Effector memory CD4-positive, alpha-beta T cell (primary cell): ENCODE results near the gene CD4.

ENCODE experiments used
- DNase-seq, 3 donors: peaks; one replicate each; pipeline ENCODE4 v3.0.0-alpha.2; 2020
- H3K27ac ChIP-seq: 2 replicates; pipeline ENCODE4 v1.7.0; 2013; ENCODE audit warnings: mild to moderate bottlenecking, low read length, moderate library complexity; ENCODE audit not compliant: insufficient read depth, poor library complexity, severe bottlenecking
- H3K27me3 ChIP-seq: replicated peaks from 2 replicates; pipeline ENCODE4 v1.7.0; 2013; ENCODE audit warnings: mild to moderate bottlenecking, low read length; ENCODE audit not compliant: insufficient read depth, control insufficient read depth, poor library complexity, severe bottlenecking
- H3K36me3 ChIP-seq: 2 replicates; pipeline ENCODE4 v1.7.0; 2013; ENCODE audit warnings: mild to moderate bottlenecking, low read length, moderate library complexity; ENCODE audit not compliant: control insufficient read depth, insufficient read depth
- H3K4me1 ChIP-seq: 2 replicates; pipeline ENCODE4 v1.7.0; 2013; ENCODE audit warnings: low read length, mild to moderate bottlenecking; ENCODE audit not compliant: control insufficient read depth, insufficient read depth, poor library complexity, severe bottlenecking
- H3K4me3 ChIP-seq: 2 replicates; pipeline ENCODE4 v1.7.0; 2013; ENCODE audit warnings: low read length, low read depth, mild to moderate bottlenecking; ENCODE audit not compliant: insufficient read depth, poor library complexity, severe bottlenecking
- H3K9me3 ChIP-seq: 2 replicates; pipeline ENCODE4 v1.7.0; 2013; ENCODE audit warnings: mild to moderate bottlenecking, low read length, moderate library complexity; ENCODE audit not compliant: control insufficient read depth

CD4 gene

GRCh38 chr12:6778574-6779550, 10.5 kb upstream of the CD4 start:
- no peaks in the 10 kb centered on the region for H3K9me3 ChIP-seq
- peaks cover 24% of the 10 kb centered on the region for H3K4me1 ChIP-seq
- DNase-seq, result peak; percentile 74 to 85 (median 78)
- H3K36me3 ChIP-seq, result no peaks in the 10 kb centered on the region
- H3K4me3 ChIP-seq, result peak overlapping the region; percentile 55
- no peak overlapping the region for H3K27ac ChIP-seq
- H3K27me3 ChIP-seq, result peaks cover 10% of the 10 kb centered on the region

DNA sequence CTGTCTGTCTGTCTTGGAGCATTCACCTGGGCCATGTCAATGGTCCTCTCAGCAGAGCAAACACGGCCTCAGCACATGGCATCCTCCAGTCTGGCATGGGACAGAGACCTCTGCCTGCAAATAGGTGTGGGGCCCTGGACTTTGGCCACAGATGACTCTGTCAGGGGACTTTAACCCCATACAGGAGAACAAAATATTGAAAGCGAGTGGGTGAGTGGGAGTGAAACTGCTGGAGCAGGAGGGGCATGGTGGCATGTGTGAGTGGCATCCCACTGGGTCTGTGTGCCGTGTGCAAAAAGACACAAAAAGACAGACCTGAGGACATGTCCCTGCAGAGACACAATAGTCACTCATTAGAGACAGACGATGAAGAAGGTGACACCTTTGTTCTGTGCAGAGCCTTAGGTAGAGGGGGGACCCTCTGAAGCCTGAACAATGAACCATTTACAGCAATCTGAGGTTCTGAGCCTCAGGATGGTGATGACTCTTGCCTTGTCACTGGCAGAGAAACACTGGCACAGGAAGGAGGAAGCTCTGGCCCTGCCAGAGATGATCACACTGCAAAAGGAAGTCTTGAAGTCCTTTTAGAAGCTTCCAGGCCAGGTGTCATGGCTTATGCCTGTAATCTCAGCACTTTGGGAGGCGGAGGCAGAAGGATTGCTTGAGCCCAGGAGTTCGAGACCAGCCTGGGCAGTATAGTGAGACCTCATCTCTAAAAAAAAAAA, 9.5 kb upstream of the CD4 start:
- no peak for DNase-seq

DNA sequence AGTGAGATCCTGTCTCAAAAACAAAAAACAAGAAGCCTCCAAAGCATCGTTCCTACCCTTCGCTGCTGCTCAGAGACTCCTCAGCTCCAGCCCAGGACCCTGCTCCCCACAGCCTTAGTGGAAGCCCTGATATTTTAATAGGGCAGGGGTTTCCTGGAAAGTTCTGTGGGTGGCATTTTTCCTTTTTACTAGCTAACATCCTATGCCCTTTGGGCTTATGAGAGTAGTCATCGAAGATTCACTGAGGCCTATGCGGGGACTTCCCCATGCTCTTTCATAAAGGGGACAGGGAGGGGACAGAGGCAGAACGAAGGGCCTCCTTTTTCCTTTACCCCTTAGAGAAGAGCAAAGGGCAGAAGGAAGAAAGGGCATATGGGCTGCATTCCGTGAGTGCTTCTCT, 8.8 kb upstream of the CD4 start:
- peaks cover 5% of the 10 kb centered on the region for H3K27me3 ChIP-seq
- H3K4me3 ChIP-seq, result no peak overlapping the region
- no peaks in the 10 kb centered on the region for H3K9me3 ChIP-seq
- H3K4me1 ChIP-seq, result peaks cover 24% of the 10 kb centered on the region
- no peak overlapping the region for H3K27ac ChIP-seq
- H3K36me3 ChIP-seq, result no peaks in the 10 kb centered on the region
- no peak for DNase-seq

More for the DNA sequence above, 9.5 kb upstream of the CD4 start:
- peaks cover 19% of the 10 kb centered on the region for H3K4me1 ChIP-seq
- no peaks in the 10 kb centered on the region for H3K36me3 ChIP-seq
- H3K27me3 ChIP-seq, result peaks cover 5% of the 10 kb centered on the region
- H3K9me3 ChIP-seq, result no peaks in the 10 kb centered on the region
- H3K27ac ChIP-seq, result no peak overlapping the region
- H3K4me3 ChIP-seq, result no peak overlapping the region

GRCh38 chr12:6782119-6782518, 7.2 kb upstream of the CD4 start:
- no peak overlapping the region for H3K4me3 ChIP-seq
- peaks cover 39% of the 10 kb centered on the region for H3K4me1 ChIP-seq
- no peaks in the 10 kb centered on the region for H3K9me3 ChIP-seq
- no peaks in the 10 kb centered on the region for H3K36me3 ChIP-seq
- DNase-seq, result no peak
- no peaks in the 10 kb centered on the region for H3K27me3 ChIP-seq
- H3K27ac ChIP-seq, result no peak overlapping the region

DNA sequence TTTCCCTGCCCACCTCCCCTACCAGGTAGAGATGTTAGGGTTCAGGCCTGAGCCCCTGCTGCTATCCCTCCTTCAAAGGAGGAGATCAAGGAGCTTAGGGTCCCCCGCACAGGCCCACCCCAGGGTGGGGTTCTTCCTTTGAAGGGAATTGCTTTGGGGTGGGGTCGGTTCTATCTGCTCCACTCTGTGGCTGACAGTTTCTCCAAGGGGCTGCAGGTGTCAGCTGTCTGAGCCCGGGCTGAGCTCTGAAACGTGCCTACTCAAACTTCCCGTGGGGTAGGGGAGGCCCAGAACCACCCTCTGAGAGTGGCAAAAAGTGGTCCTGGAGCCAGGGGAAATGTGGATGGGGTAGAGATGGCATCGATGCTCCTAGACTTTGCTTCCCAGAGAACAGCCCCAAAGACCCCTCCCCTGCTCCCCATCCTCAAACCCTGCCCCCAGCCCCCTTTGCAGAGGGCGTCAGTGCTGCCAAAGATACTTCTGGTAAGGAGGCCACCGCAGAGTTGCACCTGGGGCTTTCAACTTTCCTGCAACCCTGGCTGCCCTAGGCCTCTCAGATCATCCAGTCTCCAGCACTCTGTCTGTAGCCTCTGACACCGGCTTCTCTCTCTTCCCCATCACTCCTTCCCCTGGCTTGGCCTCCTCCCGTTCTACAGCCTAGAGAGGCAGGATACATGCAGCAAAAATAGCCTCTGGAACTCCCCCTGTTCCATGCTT, 6.3 kb upstream of the CD4 start:
- Histone ChIP-seq H3K4me1 (peaks cover 44% of the 10 kb centered on the region), H3K9me3 (no peaks in the 10 kb centered on the region), H3K27me3 (no peaks in the 10 kb centered on the region), H3K27ac (no peak overlapping the region), H3K4me3 (no peak overlapping the region), H3K36me3 (no peaks in the 10 kb centered on the region)
- DNase-seq, result no peak

GRCh38 chr12:6783828-6784227, 5.5 kb upstream of the CD4 start:
- Histone ChIP-seq H3K27me3 (no peaks in the 10 kb centered on the region), H3K4me3 (no peak overlapping the region), H3K4me1 (peaks cover 43% of the 10 kb centered on the region), H3K9me3 (no peaks in the 10 kb centered on the region), H3K27ac (peak overlapping the region; percentile 20), H3K36me3 (no peaks in the 10 kb centered on the region)
- no peak for DNase-seq

- Histone ChIP-seq H3K36me3 (no peaks in the 10 kb centered on the region), H3K27ac (peak overlapping the region; percentile 10), H3K9me3 (no peaks in the 10 kb centered on the region), H3K4me1 (peaks cover 44% of the 10 kb centered on the region), H3K27me3 (no peaks in the 10 kb centered on the region), H3K4me3 (no peak overlapping the region)
- DNase-seq, result no peak
Observed at GRCh38 chr12:6784296-6784695, 5.0 kb upstream of the CD4 start.

- no peaks in the 10 kb centered on the region for H3K27me3 ChIP-seq
- no peaks in the 10 kb centered on the region for H3K36me3 ChIP-seq
- peaks cover 45% of the 10 kb centered on the region for H3K4me1 ChIP-seq
- peak overlapping the region; percentile 10 for H3K27ac ChIP-seq
- no peaks in the 10 kb centered on the region for H3K9me3 ChIP-seq
- no peak for DNase-seq
- no peak overlapping the region for H3K4me3 ChIP-seq
Observed at GRCh38 chr12:6784761-6785160, 4.6 kb upstream of the CD4 start.

DNA sequence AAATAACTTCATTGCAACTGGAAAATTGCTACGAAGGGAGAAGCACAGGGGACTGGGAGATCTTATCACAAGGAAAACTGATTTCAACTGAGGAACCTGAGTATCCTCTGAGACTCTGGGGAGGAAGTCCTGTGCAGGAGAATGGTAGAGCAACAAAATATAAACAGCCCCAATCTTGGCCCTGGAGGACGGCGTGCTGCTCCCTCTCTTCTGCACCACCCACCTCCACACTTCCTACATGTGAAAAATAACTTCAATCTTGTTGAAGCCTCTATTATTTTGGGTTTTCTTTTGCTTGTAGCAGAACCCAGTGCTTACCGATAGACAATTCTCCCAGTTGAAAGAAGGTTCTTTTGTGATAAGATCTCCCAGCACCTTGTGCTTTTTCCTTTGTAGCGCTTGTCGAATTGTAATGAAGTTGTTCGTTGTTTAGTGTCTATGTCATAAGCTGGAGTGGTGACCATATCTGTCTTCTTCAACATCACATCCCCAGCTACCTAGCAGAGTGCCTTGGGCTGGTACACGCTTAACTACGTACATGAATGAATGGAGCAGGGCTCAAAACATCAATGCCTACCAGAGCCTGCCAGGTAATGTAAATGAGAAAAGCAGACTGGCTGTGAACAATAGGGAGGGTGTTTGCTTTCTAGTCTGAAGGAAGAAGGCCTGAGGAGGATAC, 2.8 kb upstream of the CD4 start:
- H3K9me3 ChIP-seq, result no peaks in the 10 kb centered on the region
- peaks cover 45% of the 10 kb centered on the region for H3K4me1 ChIP-seq

More for the DNA sequence above, 2.8 kb upstream of the CD4 start:
- peak overlapping the region; percentile 36 for H3K4me3 ChIP-seq
- peak overlapping the region; percentile 63 for H3K27ac ChIP-seq
- no peak for DNase-seq
- no peaks in the 10 kb centered on the region for H3K36me3 ChIP-seq
- H3K27me3 ChIP-seq, result no peaks in the 10 kb centered on the region
